ENCODE measurements around the gene PARVA. TPM values are rescaled to one million over a fixed set of nuclear protein-coding genes. Genes with fewer than 3 reads are reported as not detected.

PARVA gene
- total RNA-seq, 1 experiment from 2014 or later, result 13.9 TPM

DNA sequence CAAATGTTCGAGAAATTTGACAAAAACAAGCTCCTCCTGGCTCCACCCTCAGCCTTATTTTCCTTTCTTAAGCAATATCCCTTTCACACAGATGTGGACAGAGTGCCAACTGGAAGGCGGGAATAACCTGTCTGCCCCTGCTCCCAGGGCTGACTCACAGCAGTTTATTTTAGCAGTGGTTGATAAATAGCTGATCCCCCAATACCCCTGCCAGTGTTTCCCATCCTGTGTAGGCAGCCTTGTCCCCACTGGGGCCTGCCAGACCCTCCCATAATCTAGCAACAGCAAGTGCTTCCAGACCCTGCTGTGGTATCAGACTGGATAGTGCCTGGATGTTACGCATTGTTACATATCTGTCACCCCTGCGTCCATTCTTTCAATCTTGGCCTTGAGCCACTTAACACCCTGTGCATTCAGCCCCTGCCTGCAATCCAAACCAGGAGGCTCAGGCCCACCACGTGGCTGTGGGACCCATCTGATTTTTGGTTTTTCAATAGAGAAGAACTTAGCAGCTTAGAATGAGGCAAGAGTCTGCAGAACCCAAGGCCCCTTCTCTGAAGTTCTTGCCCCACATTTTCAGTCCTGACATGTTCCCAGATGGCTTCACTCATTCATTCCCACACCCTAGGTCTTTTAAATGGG is 53.7 kb downstream of the PARVA start:
- peak; percentile 91 for DNase-seq (ENCODE audit: low spot score)

DNA sequence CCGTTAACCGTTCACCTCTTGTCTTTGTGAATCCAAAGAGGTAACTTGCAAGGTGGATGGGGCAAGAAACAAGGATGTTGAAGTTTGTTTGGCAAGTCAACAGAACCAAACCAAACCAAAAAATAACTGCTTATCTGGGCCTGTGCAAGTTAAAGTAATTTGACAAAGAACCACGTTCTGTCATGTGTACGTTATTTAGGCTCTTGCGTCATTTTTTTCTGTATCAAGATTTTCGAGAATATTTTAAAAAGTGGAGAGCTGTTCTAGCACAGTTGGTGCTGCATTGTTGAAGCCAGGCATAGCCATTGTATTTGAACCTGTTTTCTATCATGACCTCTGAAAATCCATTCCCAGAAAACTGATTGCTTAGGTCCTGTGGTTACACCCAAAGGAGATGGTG is 55.1 kb downstream of the PARVA start:
- no peak for DNase-seq (ENCODE audit: low spot score)

DNA sequence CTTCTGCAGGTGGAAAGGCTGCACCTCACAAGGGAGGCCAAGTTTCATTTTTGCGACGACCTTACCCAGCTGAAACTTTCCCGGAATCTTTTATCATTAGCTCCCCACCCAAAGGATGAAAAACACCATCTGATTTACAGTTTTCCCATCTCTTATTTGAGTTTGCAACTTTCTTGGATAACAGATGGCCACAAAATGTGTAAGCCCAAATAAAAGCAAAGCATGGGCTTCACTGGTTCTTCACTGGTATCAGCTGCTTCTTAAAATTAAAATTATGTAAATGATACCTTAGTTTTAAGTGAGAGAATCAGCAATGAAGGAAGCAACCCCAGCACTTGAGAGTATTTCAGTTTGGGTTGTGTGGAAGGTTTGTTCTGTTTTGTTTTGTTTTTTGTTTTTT is 55.8 kb downstream of the PARVA start:
- no peak for DNase-seq (ENCODE audit: low spot score)

DNA sequence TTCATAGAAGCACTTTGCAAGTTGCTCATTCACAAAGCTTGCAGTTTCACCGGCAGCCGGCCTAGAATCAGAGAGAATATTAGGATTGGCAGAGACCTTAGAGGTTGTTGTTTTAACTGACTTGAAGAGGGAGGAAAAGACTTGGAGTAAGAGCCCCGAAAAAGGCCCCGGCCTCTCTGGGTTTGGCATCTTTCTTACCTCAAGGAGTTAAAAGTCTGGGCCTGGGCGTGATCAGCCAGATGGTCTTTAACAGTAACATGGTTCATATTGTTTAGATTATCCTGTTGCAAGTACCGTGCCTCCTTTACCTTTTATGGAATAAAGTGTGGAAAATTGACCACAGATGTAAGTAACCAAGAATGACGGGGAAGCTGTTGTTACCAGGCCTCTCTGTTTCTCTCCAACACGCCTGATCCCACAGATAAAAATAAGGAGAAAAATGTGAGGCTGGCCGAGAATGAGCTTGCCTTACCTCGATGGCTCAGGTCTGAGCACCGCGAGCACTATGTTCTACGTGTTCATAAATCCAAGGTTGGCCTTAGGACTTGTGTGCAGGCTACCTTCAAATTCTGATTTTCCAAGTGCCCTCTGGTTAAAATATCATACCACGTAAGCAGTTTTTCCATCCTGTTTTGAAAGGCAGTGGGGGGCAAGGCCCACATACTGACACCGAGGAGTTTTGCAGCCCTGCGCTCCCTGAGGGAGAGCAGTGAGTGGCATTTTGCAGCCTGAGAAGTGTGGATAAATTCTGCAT is 56.4 kb downstream of the PARVA start:
- DNase-seq (ENCODE audit: low spot score), result no peak

GRCh38 chr11:12434325-12434654 is 56.9 kb downstream of the PARVA start:
- no peak for DNase-seq (ENCODE audit: low spot score)

DNA sequence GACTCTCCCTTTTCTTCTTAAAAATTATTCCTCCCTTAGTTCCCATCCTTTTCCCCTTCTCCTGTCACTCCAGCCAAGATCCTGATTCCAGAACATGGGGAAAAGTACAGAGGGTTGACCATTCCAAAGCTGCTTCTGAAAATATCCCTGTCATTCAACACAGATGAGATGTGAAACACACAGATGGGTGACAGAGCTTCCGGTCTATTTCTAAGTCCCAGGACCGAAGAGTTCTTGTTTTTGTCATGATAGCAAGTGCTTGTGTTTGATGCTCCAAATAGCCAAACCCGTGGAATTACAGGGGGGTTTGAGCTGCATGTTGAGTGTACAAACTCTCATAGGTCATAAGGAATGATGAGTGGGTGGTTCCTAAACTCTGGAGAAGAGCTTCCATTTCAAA is 57.9 kb downstream of the PARVA start:
- DNase-seq (ENCODE audit: low spot score), result no peak

DNA sequence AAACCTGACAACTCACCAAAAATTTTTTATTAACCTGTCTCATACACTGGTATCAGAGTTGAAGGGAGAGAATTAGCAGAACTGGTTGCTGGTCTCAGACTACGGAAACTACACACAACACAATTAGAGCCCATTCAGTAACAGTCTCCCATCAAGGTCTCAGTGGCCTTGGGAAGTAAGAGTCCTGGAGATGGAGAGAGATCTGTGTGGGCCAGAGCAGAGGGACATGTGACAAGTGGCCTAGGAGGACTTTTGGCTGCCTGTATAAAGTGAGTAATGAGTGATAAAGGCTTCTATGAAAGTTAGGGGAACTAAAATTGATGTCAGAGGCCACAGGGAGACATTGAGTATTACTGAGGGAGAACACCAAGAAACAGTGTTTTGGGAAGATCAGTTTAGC is 58.9 kb downstream of the PARVA start:
- no peak for DNase-seq (ENCODE audit: low spot score)

- DNase-seq (ENCODE audit: low spot score), result no peak
These were observed 60.9 kb downstream of the PARVA start for GRCh38 chr11:12438291-12438690.

GRCh38 chr11:12439615-12440014 is 62.2 kb downstream of the PARVA start:
- DNase-seq (ENCODE audit: low spot score), result peak; percentile 27

- no peak for DNase-seq (ENCODE audit: low spot score)
These were observed 63.2 kb downstream of the PARVA start for GRCh38 chr11:12440565-12440964.

GRCh38 chr11:12441231-12441861 is 64.0 kb downstream of the PARVA start:
- DNase-seq (ENCODE audit: low spot score), result no peak

DNA sequence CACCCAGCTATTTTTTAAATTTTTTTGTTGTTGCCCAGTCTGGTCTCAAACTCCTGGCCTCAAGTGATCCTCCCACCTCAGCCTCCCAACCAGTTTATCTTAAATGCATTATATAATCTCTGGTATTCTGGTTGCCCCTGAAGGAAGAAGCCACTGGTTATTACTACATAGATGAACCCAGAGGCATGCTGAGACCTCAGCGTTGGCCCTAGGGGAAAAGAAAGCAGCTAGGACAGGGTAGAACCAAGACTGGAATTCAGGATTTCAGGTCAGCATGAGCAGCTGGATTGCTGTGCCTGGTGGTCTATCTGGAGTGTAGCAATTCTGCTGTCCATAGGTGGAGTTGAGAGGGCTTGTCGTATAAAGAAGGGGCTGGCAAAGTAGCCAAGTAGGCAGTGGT is 67.2 kb downstream of the PARVA start:
- no peak for DNase-seq (ENCODE audit: low spot score)

DNA sequence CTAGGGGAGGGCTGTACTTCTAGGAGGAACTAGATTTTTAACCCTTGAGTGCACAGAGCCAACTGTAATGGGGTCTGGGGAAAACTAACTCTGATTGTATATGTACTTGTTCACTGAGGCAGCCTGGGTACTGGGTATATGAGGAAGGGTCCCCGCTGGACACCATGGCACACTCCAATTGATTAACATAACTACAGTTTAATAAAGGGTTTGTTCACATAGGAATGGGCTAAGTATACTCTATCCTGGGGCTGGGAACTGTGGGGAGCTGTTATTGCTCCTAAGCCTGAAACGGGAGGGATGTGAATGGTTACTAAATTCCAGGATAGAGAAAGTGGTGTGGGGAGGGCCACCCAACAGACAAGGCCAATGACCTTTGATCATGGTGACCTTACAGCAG is 67.6 kb downstream of the PARVA start:
- DNase-seq (ENCODE audit: low spot score), result no peak

DNA sequence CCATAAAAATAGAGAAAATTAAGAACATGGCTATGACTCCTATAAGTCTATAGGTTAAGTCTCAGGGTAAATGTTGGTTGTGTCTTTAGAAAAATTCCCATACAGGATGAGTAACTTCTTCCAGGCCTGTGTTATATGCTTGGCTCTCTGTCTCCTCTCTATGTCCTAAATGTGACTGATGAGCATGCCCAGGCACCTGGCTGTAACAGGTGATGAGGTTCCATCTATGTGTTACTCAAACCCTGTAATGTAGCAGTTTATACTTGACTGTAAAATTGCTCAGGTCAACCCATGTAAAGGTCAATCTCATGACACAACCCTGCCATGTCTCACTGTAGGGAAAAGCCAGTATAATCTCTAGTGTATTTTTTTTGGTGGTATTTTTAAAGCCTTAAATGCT is 69.5 kb downstream of the PARVA start:
- DNase-seq (ENCODE audit: low spot score), result no peak

GRCh38 chr11:12448131-12448939 is 71.0 kb downstream of the PARVA start:
- no peak for DNase-seq (ENCODE audit: low spot score)

DNA sequence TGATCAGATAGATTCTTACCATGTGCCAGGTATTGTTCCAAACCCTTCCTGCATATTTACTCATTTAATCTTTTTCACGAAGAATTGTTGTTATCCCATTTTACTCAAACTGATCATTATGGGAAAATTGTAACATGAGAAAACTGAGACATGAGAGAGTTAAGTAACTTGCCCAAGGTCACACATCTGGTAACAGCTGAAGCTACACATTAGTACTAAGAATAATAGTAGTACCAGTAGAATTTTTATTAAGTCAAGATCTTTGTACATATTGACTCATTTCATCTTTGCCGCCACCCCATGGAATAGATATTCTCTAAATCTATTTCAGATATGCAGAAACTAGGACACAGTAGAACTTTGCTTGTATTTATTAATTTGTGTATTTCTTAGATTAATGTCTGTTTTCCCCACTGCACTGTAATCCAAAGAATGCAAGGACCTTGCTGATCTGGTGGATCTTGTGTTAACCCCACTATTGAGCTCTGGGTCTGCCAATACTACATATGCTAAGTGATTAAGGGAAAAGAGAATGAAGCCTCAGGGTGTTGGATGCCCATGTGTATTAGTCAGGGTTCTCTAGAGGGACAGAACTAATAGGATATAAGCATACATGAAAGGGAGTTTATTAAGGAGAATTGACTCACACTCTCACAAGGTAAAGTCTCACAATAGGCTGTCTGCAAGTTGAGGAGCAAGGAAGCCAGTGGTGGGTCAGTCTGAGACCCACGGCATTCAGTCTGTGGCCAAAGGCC is 72.8 kb downstream of the PARVA start:
- DNase-seq (ENCODE audit: low spot score), result no peak

DNA sequence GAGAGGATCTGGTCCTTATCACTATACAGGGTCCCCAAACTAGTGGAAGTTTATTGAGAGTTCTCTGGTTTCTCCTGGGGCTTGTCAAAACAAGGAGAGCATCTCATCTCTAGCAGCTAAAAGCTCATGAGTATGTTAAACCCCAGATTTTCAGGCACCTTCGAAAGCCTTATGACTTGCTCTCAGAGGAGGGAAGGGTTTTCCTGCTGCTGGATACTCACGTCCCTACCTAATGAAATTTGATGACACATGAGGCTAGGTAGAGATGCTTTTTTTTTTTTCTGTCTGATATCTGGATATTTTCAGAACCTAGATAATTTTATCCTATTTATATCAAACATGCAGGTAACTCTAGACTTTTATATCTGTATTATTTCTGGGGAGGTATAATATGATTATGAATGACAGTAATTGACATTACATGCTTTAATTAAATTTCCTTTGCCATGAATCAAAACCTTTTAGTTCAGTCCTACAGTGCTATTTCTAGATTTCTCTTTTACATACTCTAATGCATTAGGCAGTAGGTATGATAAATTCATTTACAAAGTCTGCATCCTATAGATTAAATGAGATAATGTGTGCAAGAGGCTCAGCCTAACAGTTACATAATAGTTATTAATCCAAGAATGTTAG is 73.9 kb downstream of the PARVA start:
- no peak for DNase-seq (ENCODE audit: low spot score)

DNA sequence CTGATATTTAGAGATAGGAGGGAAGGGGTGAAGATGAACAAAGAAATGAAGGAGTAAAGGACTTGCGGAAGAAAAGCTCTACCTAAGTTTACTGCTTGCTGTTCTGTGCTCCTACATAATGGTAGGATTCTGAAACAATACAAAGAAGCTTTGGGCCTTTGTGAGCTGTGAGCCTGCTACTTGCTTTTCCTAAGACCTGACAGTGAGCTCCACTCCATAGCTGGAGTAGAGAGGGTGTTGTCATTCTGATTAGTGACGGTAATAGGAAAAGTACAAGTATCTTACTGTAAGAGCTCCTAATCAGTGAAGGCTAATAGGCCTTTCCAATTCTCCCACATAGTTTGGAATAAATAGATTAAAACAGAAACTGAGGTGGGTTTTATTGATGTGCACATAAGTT is 75.9 kb downstream of the PARVA start:
- no peak for DNase-seq (ENCODE audit: low spot score)

- DNase-seq (ENCODE audit: low spot score), result no peak
These were observed 77.4 kb downstream of the PARVA start for GRCh38 chr11:12454782-12455181.

DNA sequence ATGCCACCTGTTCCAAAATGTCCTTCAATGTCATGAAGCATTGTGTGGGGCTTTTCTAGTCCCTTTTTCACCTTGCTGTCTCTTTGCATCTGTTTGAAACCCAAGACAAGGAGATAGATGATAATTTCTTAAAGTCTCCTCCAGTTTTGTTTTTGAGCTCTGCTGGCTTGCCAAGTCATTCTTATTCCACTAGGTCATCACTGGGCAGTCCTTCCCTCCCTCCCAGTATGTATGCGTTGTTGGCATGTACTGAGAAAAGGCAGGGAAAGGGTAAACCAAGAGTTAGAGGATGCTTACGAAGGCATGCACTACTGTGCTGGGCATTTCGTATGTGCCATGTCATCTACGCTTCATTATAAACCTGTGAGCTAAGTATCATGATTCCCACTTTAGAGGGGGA is 78.6 kb downstream of the PARVA start:
- no peak for DNase-seq (ENCODE audit: low spot score)
